Measurements from ENCODE around the gene GABRA5.
"Not testable (repeated sequence)": the region's sequence is repeated elsewhere in the genome, so short reads cannot be mapped to it uniquely, and the experiment has no call there.

The GABRA5 gene

GRCh38 chr15:26879706-26880105 is 12.8 kb downstream of the GABRA5 start:
- DNase-seq: no peak

GRCh38 chr15:26882112-26882511 is 15.2 kb downstream of the GABRA5 start:
- no peak for DNase-seq

GRCh38 chr15:26882616-26883365 is 15.9 kb downstream of the GABRA5 start:
- DNase-seq: no peak

- DNase-seq: no peak
These were observed 16.6 kb downstream of the GABRA5 start for GRCh38 chr15:26883466-26883865.

GRCh38 chr15:26886566-26886965 is 19.7 kb downstream of the GABRA5 start:
- no peak for DNase-seq

- DNase-seq: no peak
These were observed 21.2 kb downstream of the GABRA5 start for GRCh38 chr15:26887926-26888666.

GRCh38 chr15:26888761-26889160 is 21.9 kb downstream of the GABRA5 start:
- DNase-seq: no peak

GRCh38 chr15:26889298-26889898 is 22.5 kb downstream of the GABRA5 start:
- no peak for DNase-seq

- DNase-seq: no peak
These were observed 23.6 kb downstream of the GABRA5 start for GRCh38 chr15:26890451-26890850.

GRCh38 chr15:26890988-26891387 is 24.1 kb downstream of the GABRA5 start:
- no peak for DNase-seq

- no peak for DNase-seq
These were observed 24.8 kb downstream of the GABRA5 start for GRCh38 chr15:26891448-26892181.

- no peak for DNase-seq
These were observed 25.3 kb downstream of the GABRA5 start for GRCh38 chr15:26892182-26892518.

- no peak for DNase-seq
These were observed 25.8 kb downstream of the GABRA5 start for GRCh38 chr15:26892678-26893077.

GRCh38 chr15:26893351-26894065 is 26.6 kb downstream of the GABRA5 start:
- no peak for DNase-seq

GRCh38 chr15:26894181-26894580 is 27.3 kb downstream of the GABRA5 start:
- DNase-seq: no peak

GRCh38 chr15:26895346-26895745 is 28.5 kb downstream of the GABRA5 start:
- not testable (repeated sequence) for DNase-seq

- no peak for DNase-seq
These were observed 32.8 kb downstream of the GABRA5 start for GRCh38 chr15:26899658-26900057.

- DNase-seq: no peak
These were observed 34.2 kb downstream of the GABRA5 start for GRCh38 chr15:26901041-26901440.

GRCh38 chr15:26910715-26911114 is 43.9 kb downstream of the GABRA5 start:
- DNase-seq: no peak

- no peak for DNase-seq
These were observed 54.6 kb downstream of the GABRA5 start for GRCh38 chr15:26921433-26921832.

GRCh38 chr15:26926081-26926480 is 59.2 kb downstream of the GABRA5 start:
- no peak for DNase-seq

GRCh38 chr15:26928051-26928450 is 61.2 kb downstream of the GABRA5 start:
- no peak for DNase-seq

GRCh38 chr15:26929588-26929987 is 62.7 kb downstream of the GABRA5 start:
- no peak for DNase-seq

Measured in amniotic stem cell (primary cell).